BLaER1 treated with 17β-estradiol and CSF1 and Interleukin-3, amounts not matched to agents 10 nM and 100 nM (cell line): ENCODE data around the gene TESPA1.

Source experiments
- H3K27ac ChIP-seq, 11 experiments: shearing (Covaris generic); formaldehyde crosslinking; 2 replicates each; pipeline ENCODE4 v1.8.1; 2022
- H3K27me3 ChIP-seq, 11 experiments: shearing (Covaris generic); formaldehyde crosslinking; 2 replicates each; pipeline ENCODE4 v1.8.1; 2022
- H3K36me3 ChIP-seq, 11 experiments: shearing (Covaris generic); formaldehyde crosslinking; 2 replicates each; pipeline ENCODE4 v1.8.1; 2022
- H3K4me1 ChIP-seq, 10 experiments: shearing (Covaris generic); formaldehyde crosslinking; 2 replicates each; pipeline ENCODE4 v1.8.1; 2022
- H3K4me2 ChIP-seq, 11 experiments: shearing (Covaris generic); formaldehyde crosslinking; 2 replicates each; pipeline ENCODE4 v1.8.1; 2022
- H3K4me3 ChIP-seq, 10 experiments: shearing (Covaris generic); formaldehyde crosslinking; 2 replicates each; pipeline ENCODE4 v1.8.1; 2022
- H3K9ac ChIP-seq, 11 experiments: shearing (Covaris generic); formaldehyde crosslinking; 2 replicates each; pipeline ENCODE4 v1.8.1; 2022
- H3K9me3 ChIP-seq, 11 experiments: shearing (Covaris generic); formaldehyde crosslinking; replicated peaks in 1 of 11; 2 replicates each; pipeline ENCODE4 v1.8.1; 2022
- H4K20me1 ChIP-seq, 11 experiments: shearing (Covaris generic); formaldehyde crosslinking; 2 replicates each; pipeline ENCODE4 v1.8.1; 2022
- Cebpa-rat ChIP-seq, 11 experiments: shearing (Covaris generic); IDR thresholded peaks; 2 replicates each; pipeline ENCODE4 v1.8.1; 2022

Gene TESPA1

GRCh38 chr12:54932691-54933090 is 51.9 kb downstream of the TESPA1 start:
- Histone ChIP-seq H3K4me2 (peak overlapping the region in 3 of 11 experiments; percentile 57 to 78 (median 68); a peak in 5 of 22 replicates), H3K27ac (peak overlapping the region in 4 of 11 experiments; percentile 43 to 87 (median 66); a peak in 6 of 22 replicates), H3K27me3 (no peaks in the 10 kb centered on the region), H3K9me3 (peaks cover 21 to 49% (median 30%) of the 10 kb centered on the region in 11 experiments), H4K20me1 (no peaks in the 10 kb centered on the region), H3K4me3 (no peak overlapping the region), H3K4me1 (peaks cover 0 to 52% (median 15%) of the 10 kb centered on the region in 10 experiments; a peak in 15 of 20 replicates), H3K9ac (no peak overlapping the region), H3K36me3 (0 out of 22 replicates have a peak, but pooled peaks cover 0 to 3% (median 0%) of the 10 kb centered on the region in 11 experiments)
- TF ChIP-seq Cebpa-rat (IDR thresholded peaks at IDR 0.05) = no peak

- no peak for TF ChIP-seq Cebpa-rat (IDR thresholded peaks at IDR 0.05)
- H3K36me3 ChIP-seq = 0 out of 22 replicates have a peak, but pooled peaks cover 0 to 3% (median 0%) of the 10 kb centered on the region in 11 experiments
- no peak overlapping the region for H3K9ac ChIP-seq
- no peaks in the 10 kb centered on the region for H3K27me3 ChIP-seq
- no peak overlapping the region for H3K27ac ChIP-seq
- peaks cover 0 to 46% (median 15%) of the 10 kb centered on the region in 10 experiments; a peak in 15 of 20 replicates for H3K4me1 ChIP-seq
- no peak overlapping the region for H3K4me3 ChIP-seq
- H3K4me2 ChIP-seq = no peak overlapping the region
- H4K20me1 ChIP-seq = no peaks in the 10 kb centered on the region
- H3K9me3 ChIP-seq = peaks cover 21 to 53% (median 30%) of the 10 kb centered on the region in 11 experiments
Observed at GRCh38 chr12:54932038-54932437, 52.5 kb downstream of the TESPA1 start.

- H3K36me3 ChIP-seq = 0 out of 22 replicates have a peak, but pooled peaks cover 0 to 3% (median 0%) of the 10 kb centered on the region in 11 experiments
- no peak overlapping the region for H3K4me2 ChIP-seq
- no peak overlapping the region for H3K9ac ChIP-seq
- TF ChIP-seq Cebpa-rat (IDR thresholded peaks at IDR 0.05) = no peak
- H3K4me1 ChIP-seq = peaks cover 0 to 26% (median 5%) of the 10 kb centered on the region in 10 experiments; a peak in 9 of 20 replicates
- no peak overlapping the region for H3K27ac ChIP-seq
- H4K20me1 ChIP-seq = no peaks in the 10 kb centered on the region
- peaks cover 21 to 60% (median 37%) of the 10 kb centered on the region in 11 experiments for H3K9me3 ChIP-seq
- H3K4me3 ChIP-seq = no peak overlapping the region
- no peaks in the 10 kb centered on the region for H3K27me3 ChIP-seq
Observed at GRCh38 chr12:54929998-54930397, 54.6 kb downstream of the TESPA1 start.

- Histone ChIP-seq H3K9ac (no peak overlapping the region), H3K36me3 (0 out of 22 replicates have a peak, but pooled peaks cover 0 to 3% (median 0%) of the 10 kb centered on the region in 11 experiments), H3K27ac (no peak overlapping the region), H4K20me1 (no peaks in the 10 kb centered on the region), H3K27me3 (no peaks in the 10 kb centered on the region), H3K4me3 (no peak overlapping the region), H3K9me3 (peaks cover 21 to 44% (median 28%) of the 10 kb centered on the region in 11 experiments), H3K4me1 (no peaks in the 10 kb centered on the region), H3K4me2 (no peak overlapping the region)
- TF ChIP-seq Cebpa-rat (IDR thresholded peaks at IDR 0.05) = no peak
Observed at GRCh38 chr12:54926246-54926645, 58.3 kb downstream of the TESPA1 start.

- H3K27ac ChIP-seq = no peak overlapping the region
- no peak overlapping the region for H3K4me2 ChIP-seq
- no peak overlapping the region for H3K9ac ChIP-seq
- no peak overlapping the region for H3K4me3 ChIP-seq
- no peak for TF ChIP-seq Cebpa-rat (IDR thresholded peaks at IDR 0.05)
- 0 out of 22 replicates have a peak, but pooled peaks cover 0 to 3% (median 0%) of the 10 kb centered on the region in 11 experiments for H3K36me3 ChIP-seq
- no peaks in the 10 kb centered on the region for H3K27me3 ChIP-seq
- no peaks in the 10 kb centered on the region for H3K4me1 ChIP-seq
- peaks cover 10 to 33% (median 17%) of the 10 kb centered on the region in 11 experiments for H3K9me3 ChIP-seq
- no peaks in the 10 kb centered on the region for H4K20me1 ChIP-seq
Observed at GRCh38 chr12:54924972-54925707, 59.4 kb downstream of the TESPA1 start.

- Histone ChIP-seq H3K4me2 (no peak overlapping the region), H3K27ac (no peak overlapping the region), H3K27me3 (no peaks in the 10 kb centered on the region), H3K36me3 (no peaks in the 10 kb centered on the region), H3K4me3 (no peak overlapping the region), H3K4me1 (no peaks in the 10 kb centered on the region), H3K9me3 (peaks cover 0 to 17% (median 0%) of the 10 kb centered on the region in 11 experiments; a peak in 4 of 22 replicates), H3K9ac (no peak overlapping the region), H4K20me1 (no peaks in the 10 kb centered on the region)
- TF ChIP-seq Cebpa-rat (IDR thresholded peaks at IDR 0.05) = no peak
Observed at GRCh38 chr12:54917001-54917488, 67.5 kb downstream of the TESPA1 start.
